Measurements from ENCODE around the gene NUMB.
"Not testable (repeated sequence)": the region's sequence is repeated elsewhere in the genome, so short reads cannot be mapped to it uniquely, and the experiment has no call there.

NUMB gene

GRCh38 chr14:73325063-73325462 is 133.3 kb downstream of the NUMB start:
- H3K27me3 Mint-ChIP-seq = no peaks in the 10 kb centered on the region
- H3K36me3 Mint-ChIP-seq = peaks cover 7% of the 10 kb centered on the region
- peak overlapping the region; percentile 59 for H3K4me3 Mint-ChIP-seq
- no peaks in the 10 kb centered on the region for H3K9me3 Mint-ChIP-seq (ENCODE audit: low read depth)
- H3K4me1 Mint-ChIP-seq (ENCODE audit: low read depth) = peaks cover 45% of the 10 kb centered on the region
- H3K27ac Mint-ChIP-seq = peak overlapping the region; percentile 66

GRCh38 chr14:73324533-73324932 is 133.8 kb downstream of the NUMB start:
- Mint-ChIP-seq H3K27ac (no peak overlapping the region), H3K36me3 (peaks cover 7% of the 10 kb centered on the region), H3K4me1 (ENCODE audit: low read depth) (peaks cover 45% of the 10 kb centered on the region), H3K4me3 (peak overlapping the region; percentile 48), H3K27me3 (no peaks in the 10 kb centered on the region), H3K9me3 (ENCODE audit: low read depth) (no peaks in the 10 kb centered on the region)

DNA sequence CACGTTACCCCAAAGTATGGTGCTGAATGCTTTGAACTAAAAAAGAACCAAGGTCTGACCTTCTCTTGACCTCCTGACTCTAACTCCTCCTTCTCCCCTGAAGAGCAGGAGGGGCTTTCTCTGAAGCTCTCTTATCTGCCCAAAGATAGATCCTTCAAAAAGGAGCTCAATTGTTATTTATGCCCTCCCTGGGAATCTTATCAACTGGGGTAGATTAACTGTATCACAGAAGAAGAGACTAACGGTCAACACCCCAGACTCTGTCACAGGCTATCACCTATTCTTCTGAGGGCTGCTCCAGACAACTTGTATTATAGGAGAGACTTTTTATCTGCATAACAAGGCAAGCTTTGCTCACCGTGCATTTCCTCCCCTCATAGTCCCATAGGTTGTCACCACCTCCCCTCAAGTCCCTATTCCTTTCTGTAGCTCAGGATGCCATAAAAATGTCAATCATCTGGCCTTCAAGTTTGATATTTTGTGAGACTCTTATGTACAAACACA is 134.4 kb downstream of the NUMB start:
- Mint-ChIP-seq H3K36me3 (peaks cover 7% of the 10 kb centered on the region), H3K9me3 (ENCODE audit: low read depth) (no peaks in the 10 kb centered on the region), H3K27me3 (no peaks in the 10 kb centered on the region), H3K4me1 (ENCODE audit: low read depth) (peaks cover 45% of the 10 kb centered on the region), H3K27ac (peak overlapping the region; percentile 31), H3K4me3 (peak overlapping the region; percentile 31)

GRCh38 chr14:73313151-73313550 is 145.2 kb downstream of the NUMB start:
- Mint-ChIP-seq H3K36me3 (peaks cover 6% of the 10 kb centered on the region), H3K27ac (no peak overlapping the region), H3K9me3 (ENCODE audit: low read depth) (no peaks in the 10 kb centered on the region), H3K27me3 (no peaks in the 10 kb centered on the region), H3K4me1 (ENCODE audit: low read depth) (peaks cover 15% of the 10 kb centered on the region), H3K4me3 (no peak overlapping the region)

- no peaks in the 10 kb centered on the region for H3K27me3 Mint-ChIP-seq
Measured at GRCh38 chr14:73312687-73313086, 145.7 kb downstream of the NUMB start.

GRCh38 chr14:73311708-73312030 is 146.7 kb downstream of the NUMB start:
- Mint-ChIP-seq H3K36me3 (peaks cover 2% of the 10 kb centered on the region), H3K27ac (no peak overlapping the region), H3K27me3 (no peaks in the 10 kb centered on the region), H3K4me1 (ENCODE audit: low read depth) (peaks cover 13% of the 10 kb centered on the region), H3K4me3 (no peak overlapping the region), H3K9me3 (ENCODE audit: low read depth) (no peaks in the 10 kb centered on the region)

More at GRCh38 chr14:73312687-73313086, 145.7 kb downstream of the NUMB start:
- H3K36me3 Mint-ChIP-seq = peaks cover 3% of the 10 kb centered on the region
- H3K4me1 Mint-ChIP-seq (ENCODE audit: low read depth) = peaks cover 13% of the 10 kb centered on the region
- no peak overlapping the region for H3K27ac Mint-ChIP-seq
- no peaks in the 10 kb centered on the region for H3K9me3 Mint-ChIP-seq (ENCODE audit: low read depth)
- no peak overlapping the region for H3K4me3 Mint-ChIP-seq

- not testable (repeated sequence) for H3K9me3 Mint-ChIP-seq (ENCODE audit: low read depth); H3K27ac Mint-ChIP-seq; H3K27me3 Mint-ChIP-seq; H3K4me3 Mint-ChIP-seq; H3K36me3 Mint-ChIP-seq
- peaks cover 16% of the 10 kb centered on the region for H3K4me1 Mint-ChIP-seq (ENCODE audit: low read depth)
Measured at GRCh38 chr14:73309207-73309606, 149.1 kb downstream of the NUMB start.

DNA sequence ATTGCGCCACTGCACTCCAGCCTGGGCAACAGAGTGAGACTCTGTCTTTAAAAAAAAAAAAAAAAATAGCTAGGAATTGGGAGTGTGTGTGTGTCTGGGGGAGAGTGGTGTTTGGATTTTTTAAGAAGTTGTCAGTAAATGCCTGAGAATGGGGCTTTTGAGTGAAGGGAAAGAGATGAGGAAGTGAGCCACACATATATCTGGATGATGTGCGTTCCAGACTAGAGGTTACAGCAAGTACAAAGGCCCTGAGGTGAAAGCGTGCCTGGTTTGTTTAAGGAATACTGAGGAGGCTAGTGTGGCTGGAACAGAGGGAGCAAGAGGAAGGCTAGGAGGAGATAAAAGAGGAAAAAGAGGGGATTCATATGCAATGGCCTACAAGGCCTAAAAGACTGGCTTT is 151.1 kb downstream of the NUMB start:
- peaks cover 2% of the 10 kb centered on the region for H3K36me3 Mint-ChIP-seq
- H3K4me3 Mint-ChIP-seq = no peak overlapping the region
- no peaks in the 10 kb centered on the region for H3K27me3 Mint-ChIP-seq
- H3K27ac Mint-ChIP-seq = no peak overlapping the region
- peaks cover 9% of the 10 kb centered on the region for H3K4me1 Mint-ChIP-seq (ENCODE audit: low read depth)
- H3K9me3 Mint-ChIP-seq (ENCODE audit: low read depth) = no peaks in the 10 kb centered on the region

DNA sequence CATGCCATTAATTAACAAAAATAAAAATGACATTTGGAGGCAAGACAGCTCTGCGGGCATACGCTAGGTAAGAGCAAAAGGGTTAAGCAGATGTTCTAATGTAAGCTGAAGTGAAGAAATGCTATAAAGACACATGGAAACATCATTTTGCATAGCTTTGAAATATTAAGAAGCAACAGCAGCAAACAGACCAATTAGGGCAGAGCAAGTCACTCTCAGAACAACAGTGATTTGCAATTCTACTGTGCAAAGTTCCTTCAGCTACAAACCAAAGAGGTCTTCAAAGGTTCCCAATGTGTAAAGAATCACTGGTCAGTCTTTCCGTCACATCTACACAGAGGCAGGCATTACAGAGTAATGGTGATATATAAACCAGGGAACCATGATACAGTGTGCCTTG is 152.8 kb downstream of the NUMB start:
- H3K36me3 Mint-ChIP-seq = no peaks in the 10 kb centered on the region
- no peaks in the 10 kb centered on the region for H3K27me3 Mint-ChIP-seq
- no peak overlapping the region for H3K27ac Mint-ChIP-seq
- no peak overlapping the region for H3K4me3 Mint-ChIP-seq
- H3K9me3 Mint-ChIP-seq (ENCODE audit: low read depth) = no peaks in the 10 kb centered on the region
- peaks cover 3% of the 10 kb centered on the region for H3K4me1 Mint-ChIP-seq (ENCODE audit: low read depth)

GRCh38 chr14:73295198-73295796 is 163.0 kb downstream of the NUMB start:
- Mint-ChIP-seq H3K9me3 (ENCODE audit: low read depth) (no peaks in the 10 kb centered on the region), H3K27ac (no peak overlapping the region), H3K4me1 (ENCODE audit: low read depth) (peaks cover 10% of the 10 kb centered on the region), H3K27me3 (no peaks in the 10 kb centered on the region), H3K36me3 (peaks cover 14% of the 10 kb centered on the region), H3K4me3 (no peak overlapping the region)

- H3K4me1 Mint-ChIP-seq (ENCODE audit: low read depth) = peaks cover 19% of the 10 kb centered on the region
- H3K9me3 Mint-ChIP-seq (ENCODE audit: low read depth) = no peaks in the 10 kb centered on the region
- H3K27me3 Mint-ChIP-seq = no peaks in the 10 kb centered on the region
- peaks cover 15% of the 10 kb centered on the region for H3K36me3 Mint-ChIP-seq
- H3K4me3 Mint-ChIP-seq = no peak overlapping the region
- H3K27ac Mint-ChIP-seq = no peak overlapping the region
Measured at GRCh38 chr14:73293782-73294781, 164.3 kb downstream of the NUMB start.

GRCh38 chr14:73290279-73290678 is 168.1 kb downstream of the NUMB start:
- Mint-ChIP-seq H3K27ac (no peak overlapping the region), H3K4me3 (no peak overlapping the region), H3K9me3 (ENCODE audit: low read depth) (no peaks in the 10 kb centered on the region), H3K36me3 (peaks cover 18% of the 10 kb centered on the region), H3K4me1 (ENCODE audit: low read depth) (peaks cover 21% of the 10 kb centered on the region), H3K27me3 (no peaks in the 10 kb centered on the region)

GRCh38 chr14:73289729-73290128 is 168.6 kb downstream of the NUMB start:
- peaks cover 16% of the 10 kb centered on the region for H3K36me3 Mint-ChIP-seq
- no peak overlapping the region for H3K4me3 Mint-ChIP-seq
- H3K27ac Mint-ChIP-seq = no peak overlapping the region
- H3K27me3 Mint-ChIP-seq = no peaks in the 10 kb centered on the region
- peaks cover 21% of the 10 kb centered on the region for H3K4me1 Mint-ChIP-seq (ENCODE audit: low read depth)
- no peaks in the 10 kb centered on the region for H3K9me3 Mint-ChIP-seq (ENCODE audit: low read depth)

GRCh38 chr14:73289308-73289707 is 169.0 kb downstream of the NUMB start:
- peaks cover 21% of the 10 kb centered on the region for H3K4me1 Mint-ChIP-seq (ENCODE audit: low read depth)
- H3K9me3 Mint-ChIP-seq (ENCODE audit: low read depth) = no peaks in the 10 kb centered on the region
- no peaks in the 10 kb centered on the region for H3K27me3 Mint-ChIP-seq
- peaks cover 16% of the 10 kb centered on the region for H3K36me3 Mint-ChIP-seq
- H3K4me3 Mint-ChIP-seq = no peak overlapping the region
- no peak overlapping the region for H3K27ac Mint-ChIP-seq

DNA sequence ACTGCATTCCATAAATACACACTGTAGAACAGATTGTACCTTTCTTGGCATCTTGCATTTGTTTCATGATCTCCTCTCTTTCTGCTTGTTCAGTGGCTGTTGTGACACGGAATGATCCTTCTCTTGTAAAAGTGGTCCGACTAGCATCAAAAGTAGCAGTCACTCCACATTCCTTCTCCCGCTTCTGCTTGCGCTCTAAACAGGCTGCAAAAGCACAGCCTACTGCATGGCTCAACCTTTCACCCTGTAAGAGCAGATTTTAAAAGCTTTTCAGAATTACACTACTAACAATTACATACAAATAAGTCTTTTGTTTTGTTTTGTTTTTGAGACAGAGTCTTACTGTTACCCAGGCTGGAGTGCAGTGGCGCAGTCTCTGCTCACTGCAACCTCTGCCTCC is 171.3 kb downstream of the NUMB start:
- H3K36me3 Mint-ChIP-seq = peaks cover 11% of the 10 kb centered on the region
- peaks cover 19% of the 10 kb centered on the region for H3K4me1 Mint-ChIP-seq (ENCODE audit: low read depth)
- H3K27me3 Mint-ChIP-seq = no peaks in the 10 kb centered on the region
- no peak overlapping the region for H3K27ac Mint-ChIP-seq
- H3K4me3 Mint-ChIP-seq = no peak overlapping the region
- H3K9me3 Mint-ChIP-seq (ENCODE audit: low read depth) = no peaks in the 10 kb centered on the region

All from activated naive CD8-positive, alpha-beta T cell (primary cell).